COLO668 (cell line): ENCODE data around the gene TBC1D14.

Source experiments
- DNase-seq: peaks from one replicate; lab custom pipeline; 2025; ENCODE audit not compliant: unreplicated experiment; lab: John Stamatoyannopoulos, UW

Gene TBC1D14

DNA sequence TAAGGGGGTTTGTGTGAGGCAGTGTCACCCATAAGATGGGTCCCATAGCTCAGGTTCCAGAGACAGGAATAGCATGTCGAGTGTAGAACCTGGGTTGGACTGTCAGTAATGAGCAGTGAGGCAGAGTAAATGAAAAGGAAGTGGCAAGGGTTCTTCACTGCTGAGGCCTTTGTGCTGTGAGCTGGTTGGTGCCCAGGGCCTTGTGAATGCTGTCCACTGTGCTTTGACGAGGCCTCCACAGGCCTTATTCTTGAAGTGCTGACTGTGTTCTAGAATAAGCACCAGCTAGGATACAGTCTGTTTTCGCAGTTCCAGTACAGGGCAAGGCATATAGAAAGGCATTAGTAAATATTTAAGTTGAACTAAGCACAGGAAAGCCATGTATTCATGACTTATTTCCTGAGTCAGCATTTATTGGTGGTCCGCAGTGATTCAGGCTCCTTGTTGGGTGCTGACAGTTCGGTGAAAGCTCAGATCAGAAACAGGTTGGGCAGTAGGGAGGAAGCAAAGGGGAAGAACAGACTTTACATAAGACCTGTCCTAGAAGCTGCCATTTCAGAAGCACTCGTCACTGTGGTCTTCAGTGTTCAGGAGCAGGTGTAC lies 107.9 kb downstream of the TBC1D14 start:
- DNase-seq, result no peak

DNA sequence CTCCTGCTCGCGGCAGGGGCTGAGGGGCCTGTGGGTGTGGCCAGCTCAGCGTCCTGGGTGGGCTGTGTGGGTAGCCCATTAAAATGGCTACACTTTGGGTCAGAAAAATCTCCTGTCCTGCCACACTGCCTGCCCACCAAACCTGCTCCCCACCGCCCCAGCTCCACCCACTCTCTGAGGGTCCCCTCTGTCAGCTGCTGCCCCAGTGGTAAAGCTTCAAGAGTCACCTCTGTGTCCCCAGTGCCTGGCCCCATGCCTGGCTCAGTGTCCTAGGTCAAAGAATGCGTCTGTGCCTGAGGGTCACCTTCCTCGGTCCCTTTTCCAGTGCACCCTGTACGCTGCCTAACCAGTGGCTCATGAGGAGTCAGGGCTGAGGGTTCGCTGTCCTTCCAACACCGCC lies 108.7 kb downstream of the TBC1D14 start:
- no peak for DNase-seq

DNA sequence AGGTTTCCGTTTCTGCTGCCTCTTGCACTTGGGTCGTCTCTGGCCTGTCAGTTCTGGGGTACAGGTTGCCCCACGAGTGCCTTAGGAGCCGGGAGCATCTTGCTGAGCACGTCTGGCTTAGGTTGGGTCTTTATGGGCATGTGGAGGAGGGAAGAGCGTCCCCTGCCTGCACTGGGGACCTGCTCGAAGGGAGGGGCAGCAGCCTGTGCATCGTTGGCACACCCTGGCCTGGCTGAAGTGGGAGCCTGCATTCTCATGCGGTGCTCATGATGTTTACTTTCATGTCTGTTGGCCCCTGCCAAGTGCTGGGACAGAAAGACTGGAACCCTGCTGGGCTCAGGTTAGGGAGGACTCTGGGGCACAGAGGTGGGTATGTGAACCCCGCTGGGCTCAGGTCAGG lies 109.7 kb downstream of the TBC1D14 start:
- no peak for DNase-seq

DNA sequence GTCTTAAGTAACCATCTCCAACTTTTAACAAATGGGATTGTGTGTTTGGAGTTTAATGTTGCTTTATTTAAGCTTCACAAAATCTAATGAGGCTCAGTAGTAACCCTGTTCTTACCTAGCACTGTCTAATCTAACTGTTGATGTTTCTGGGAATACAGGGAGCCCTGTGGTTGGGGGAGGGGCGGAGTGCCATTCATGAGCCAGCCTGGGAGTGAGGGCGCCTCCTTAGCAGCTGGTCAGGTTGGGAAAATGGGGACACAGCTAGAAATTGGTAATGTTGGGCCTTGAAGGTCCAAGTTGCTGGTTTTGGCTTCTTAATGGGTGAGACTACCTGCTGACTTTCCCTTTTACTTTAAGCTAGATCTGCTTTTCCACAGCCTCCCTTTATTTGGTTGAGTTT lies 110.7 kb downstream of the TBC1D14 start:
- DNase-seq, result no peak

DNA sequence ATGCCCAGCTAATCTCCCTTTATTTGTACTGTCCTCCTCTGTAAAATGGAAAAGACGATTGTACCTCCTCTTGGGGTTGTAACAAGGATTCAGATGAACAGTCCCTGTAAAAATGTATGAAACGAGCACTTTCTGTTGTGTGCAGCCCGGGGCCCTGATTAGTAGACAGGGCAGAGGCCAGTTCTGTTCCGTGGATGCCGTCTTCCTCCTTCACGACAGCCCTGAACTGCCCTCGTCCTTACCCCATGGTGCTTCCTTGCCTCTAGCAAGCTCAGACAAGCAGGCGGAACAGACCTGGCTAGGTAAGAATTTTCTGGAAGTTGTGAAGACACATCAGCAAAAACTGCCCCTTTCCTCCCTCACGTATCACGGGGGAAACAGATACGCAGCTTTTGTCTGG lies 111.2 kb downstream of the TBC1D14 start:
- DNase-seq, result no peak

DNA sequence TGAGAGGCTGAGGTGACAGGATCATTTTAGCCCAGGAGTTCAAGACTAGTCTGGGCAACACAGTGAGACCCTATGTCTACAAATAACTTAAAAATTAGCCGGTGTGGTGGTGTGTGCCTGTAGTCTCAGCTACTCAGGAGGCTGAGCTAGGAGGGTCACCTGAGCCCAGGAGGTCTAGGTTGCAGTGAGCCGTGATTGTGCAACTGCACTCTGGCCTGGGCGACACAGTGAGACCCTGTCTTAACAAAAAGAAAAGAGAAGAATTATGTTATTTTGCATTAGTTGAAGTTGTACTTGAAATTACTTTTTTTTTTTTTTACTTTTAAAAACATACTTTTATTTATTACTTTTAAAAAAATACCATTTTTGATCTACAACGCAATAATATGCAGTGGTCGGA lies 111.7 kb downstream of the TBC1D14 start:
- no peak for DNase-seq

DNA sequence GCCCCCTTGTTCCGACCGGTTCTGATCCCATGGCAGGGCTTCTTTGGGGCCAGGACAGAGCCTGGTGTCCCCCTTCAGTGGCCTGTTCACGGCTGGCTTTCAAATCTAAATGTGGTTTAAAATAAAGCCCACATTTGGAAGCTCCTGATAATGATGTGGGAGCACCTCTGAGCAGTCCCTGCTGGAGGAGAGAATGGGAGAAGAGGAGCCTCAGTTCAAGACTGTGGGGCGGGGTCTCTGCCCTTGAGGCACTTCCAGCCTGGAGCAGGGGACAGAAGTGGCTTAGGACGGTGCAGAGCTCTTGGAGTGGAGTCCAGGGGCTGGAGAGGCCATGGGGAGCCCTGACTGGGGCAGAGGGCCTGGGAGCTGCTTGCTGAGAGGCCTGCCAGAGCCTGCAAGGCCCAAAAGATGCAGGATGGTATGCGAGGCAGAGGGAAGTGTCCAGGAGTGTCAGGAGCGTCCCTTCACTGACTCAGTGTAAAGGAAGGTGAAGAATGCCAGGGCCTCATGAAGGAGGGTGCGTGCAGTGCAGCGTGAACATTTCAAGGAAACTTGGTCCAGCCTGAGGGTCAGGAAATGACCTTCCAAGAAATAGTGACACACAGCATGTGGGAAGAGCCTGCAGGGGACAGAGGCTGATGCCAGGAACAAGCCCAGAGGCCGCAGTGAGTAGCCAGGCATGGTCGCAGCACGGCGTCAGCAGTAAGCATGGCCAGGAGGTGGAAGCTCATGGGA lies 112.5 kb downstream of the TBC1D14 start:
- DNase-seq, result no peak

DNA sequence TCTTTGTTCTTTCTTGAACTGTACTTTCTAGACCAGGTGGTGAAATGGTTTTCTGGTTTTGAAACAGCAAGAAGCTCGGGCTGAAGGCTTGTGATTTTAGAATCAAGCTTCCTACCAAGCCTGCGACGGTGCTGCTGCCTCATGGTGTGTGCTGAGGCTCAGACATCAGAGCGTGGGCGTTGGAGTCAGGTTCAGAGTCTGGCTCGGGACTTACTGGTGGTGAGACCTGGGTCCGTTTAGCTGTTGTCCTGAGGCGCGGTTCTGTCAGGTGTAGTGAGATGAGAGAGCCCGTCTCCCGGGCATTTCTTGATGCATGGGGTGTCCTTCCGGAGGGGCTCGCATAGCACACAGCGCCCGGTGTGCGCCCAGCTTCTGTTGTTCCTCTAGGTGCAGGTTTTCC lies 113.9 kb downstream of the TBC1D14 start:
- DNase-seq, result no peak

DNA sequence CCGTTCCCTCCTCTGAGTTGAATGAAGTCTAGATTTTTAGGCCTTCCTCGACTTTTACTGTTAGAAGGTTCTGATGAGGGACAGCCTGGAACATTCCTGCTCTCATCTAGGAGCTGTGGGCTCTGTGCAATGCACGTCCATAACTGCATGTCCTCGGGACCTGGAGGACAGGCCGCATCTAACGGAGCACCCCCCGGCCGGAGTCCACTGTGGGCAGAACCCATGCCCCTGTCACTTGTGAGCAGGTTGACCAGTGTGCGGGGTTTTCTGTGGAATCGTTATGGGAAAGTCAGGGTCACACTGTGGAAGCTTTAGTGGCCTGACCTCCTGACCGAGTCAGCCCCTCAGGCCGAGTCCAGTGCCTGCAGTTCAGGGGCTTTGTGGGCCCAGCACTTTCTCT lies 114.3 kb downstream of the TBC1D14 start:
- DNase-seq, result no peak

DNA sequence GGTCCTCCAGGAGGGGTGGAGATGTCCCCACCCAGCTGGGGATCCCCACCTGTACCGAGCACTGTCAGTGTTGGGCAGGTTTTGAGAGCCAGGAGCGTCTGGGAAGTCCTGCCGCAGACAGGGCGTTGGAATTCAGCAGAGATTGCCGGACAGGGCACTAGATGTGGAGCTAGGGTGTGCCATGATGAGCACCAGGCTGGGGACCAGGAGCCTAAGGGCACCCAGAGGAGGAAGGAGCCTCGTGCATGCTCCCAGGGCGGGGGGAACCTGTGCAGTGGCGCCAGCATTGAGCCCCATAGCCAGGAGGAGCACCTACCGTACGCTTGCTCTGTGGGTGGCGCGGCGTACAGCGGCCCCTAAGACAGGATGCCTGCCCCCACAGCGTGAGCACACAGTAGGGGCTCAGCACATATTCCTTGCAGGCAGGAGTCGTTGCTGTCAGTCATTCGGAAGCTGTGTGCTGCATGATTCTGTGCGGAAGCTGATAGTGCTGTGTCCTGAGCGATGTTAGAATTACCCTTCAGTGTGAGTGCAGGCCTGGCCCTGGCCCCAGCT lies 114.8 kb downstream of the TBC1D14 start:
- no peak for DNase-seq

DNA sequence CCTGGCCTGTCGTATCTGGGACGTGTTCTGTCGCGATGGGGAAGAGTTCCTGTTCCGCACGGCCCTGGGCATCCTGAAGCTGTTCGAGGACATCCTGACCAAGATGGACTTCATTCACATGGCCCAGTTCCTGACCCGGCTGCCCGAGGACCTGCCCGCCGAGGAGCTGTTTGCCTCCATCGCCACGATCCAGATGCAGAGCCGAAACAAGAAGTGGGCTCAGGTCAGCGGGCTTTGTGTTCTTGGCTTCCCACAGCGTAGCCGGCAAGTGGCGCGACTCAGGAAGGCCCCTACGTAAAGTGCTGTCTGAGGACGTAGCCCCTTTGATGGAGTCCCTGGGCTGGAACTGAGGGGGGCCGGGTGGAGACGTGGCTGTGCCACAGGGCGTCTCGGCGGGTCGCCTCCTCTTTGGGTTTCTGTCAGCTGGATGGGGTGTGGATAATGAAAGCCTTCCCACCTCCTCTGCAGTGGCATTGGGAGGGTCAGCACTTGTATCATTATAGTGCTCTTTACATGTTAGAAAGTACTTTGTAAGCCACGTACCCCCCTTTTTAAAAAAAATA lies 115.5 kb downstream of the TBC1D14 start:
- DNase-seq, result no peak

DNA sequence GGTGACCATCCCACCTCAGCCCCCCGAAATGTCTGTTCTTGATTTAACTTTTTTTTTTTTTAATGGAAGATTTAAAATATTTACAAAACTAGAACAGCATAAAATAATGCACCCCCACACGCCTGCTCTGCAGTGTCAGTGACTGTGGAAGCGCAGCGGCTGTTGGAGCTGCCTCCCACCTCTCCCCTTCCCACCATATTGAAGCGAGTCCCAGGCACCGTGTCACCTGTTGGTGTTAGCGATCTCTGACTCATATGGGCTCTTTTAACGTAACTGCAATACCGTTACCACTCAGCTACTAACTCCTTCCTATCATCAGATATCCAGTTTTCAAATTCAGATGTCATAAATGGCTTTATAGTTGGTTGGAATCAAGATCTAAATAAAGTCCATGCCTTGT lies 116.5 kb downstream of the TBC1D14 start:
- DNase-seq, result no peak

DNA sequence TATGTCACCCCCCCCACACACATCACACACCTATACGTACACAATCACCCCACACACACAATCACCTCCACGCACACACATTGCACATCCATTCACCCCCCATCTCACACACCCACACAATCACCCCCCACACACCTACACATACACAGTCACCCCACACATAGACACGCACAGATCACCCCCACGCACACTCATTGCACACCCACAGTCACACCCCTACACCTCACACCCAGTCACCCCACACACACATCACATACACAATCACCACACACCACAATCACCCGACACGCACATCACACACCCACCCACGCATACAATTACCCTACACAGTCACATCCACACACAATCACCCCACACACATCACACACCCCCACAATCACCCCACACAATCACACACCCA lies 117.7 kb downstream of the TBC1D14 start:
- DNase-seq, result no peak

DNA sequence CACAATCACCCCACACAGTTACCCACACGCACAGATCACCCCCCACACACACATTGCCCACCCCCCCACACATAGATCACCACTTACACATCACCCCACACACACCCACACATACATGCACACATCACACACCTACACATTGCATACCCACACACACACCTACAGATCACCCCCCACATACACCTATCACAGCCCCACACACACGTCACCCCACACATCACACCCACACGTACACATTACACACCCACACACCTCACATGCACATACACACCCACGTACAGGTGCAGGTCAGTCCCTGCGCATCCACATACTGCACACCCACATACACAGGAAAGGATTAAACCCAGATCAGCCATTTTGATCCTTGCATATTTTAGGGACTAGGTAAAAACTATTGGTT lies 118.3 kb downstream of the TBC1D14 start:
- DNase-seq, result no peak

DNA sequence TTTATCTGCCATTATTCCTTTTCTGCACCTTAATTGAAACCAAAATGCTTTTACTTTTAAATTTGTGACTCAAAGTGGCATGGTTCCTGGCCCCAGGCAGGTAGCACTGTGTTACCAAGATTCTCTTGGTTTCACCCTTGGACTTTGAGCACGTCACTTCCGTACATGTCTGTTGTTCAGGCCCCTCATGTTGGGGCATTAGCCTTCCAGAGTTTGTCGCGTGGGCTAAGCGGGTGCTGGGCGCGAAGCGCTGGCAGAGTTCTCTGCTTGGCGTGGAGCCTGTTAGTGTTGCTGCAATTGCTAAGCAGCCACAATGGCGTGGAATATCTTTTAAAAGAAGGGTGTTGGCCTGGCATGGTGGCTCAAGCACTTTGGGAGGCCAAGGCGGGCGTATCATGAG lies 119.6 kb downstream of the TBC1D14 start:
- DNase-seq, result no peak

DNA sequence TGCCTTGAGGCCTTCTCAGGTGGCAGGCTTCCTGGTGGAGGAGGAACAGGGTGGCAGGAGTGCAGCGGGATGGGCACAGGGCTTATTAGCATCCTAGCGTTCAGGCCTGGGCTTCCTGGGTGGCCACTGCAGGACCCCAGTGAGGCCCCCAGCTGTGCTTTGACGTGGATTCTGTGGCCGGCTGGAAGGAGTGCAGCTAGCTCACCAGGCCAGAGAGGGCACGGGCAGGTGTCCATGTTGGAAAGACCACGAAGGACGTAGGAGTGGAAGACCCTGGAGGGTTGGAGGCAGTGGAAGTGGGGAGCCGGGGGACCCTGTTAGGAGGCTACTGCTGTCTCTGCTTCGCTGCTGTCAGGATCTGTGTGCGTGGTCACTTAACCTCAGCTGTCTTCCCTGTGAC lies 120.3 kb downstream of the TBC1D14 start:
- no peak for DNase-seq

DNA sequence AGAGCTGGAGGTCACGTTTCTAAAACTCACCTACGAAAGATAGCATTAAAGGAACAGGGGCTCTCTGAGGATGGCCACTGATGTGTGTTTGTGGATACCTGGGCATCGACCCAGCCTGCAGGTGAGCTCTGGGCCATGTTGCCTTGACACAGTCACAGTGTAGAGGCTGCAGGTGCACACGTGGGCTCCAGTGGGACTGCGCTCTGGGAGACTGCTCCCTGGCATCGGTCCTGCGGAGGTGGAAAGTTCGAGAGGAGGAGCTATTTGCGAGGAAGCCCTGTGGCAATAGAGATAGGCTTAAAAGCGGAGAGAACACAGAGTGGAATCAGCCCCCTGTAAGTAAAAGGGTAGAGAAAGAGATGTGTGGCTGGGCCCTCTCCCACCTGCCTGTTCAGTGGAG lies 121.2 kb downstream of the TBC1D14 start:
- no peak for DNase-seq

DNA sequence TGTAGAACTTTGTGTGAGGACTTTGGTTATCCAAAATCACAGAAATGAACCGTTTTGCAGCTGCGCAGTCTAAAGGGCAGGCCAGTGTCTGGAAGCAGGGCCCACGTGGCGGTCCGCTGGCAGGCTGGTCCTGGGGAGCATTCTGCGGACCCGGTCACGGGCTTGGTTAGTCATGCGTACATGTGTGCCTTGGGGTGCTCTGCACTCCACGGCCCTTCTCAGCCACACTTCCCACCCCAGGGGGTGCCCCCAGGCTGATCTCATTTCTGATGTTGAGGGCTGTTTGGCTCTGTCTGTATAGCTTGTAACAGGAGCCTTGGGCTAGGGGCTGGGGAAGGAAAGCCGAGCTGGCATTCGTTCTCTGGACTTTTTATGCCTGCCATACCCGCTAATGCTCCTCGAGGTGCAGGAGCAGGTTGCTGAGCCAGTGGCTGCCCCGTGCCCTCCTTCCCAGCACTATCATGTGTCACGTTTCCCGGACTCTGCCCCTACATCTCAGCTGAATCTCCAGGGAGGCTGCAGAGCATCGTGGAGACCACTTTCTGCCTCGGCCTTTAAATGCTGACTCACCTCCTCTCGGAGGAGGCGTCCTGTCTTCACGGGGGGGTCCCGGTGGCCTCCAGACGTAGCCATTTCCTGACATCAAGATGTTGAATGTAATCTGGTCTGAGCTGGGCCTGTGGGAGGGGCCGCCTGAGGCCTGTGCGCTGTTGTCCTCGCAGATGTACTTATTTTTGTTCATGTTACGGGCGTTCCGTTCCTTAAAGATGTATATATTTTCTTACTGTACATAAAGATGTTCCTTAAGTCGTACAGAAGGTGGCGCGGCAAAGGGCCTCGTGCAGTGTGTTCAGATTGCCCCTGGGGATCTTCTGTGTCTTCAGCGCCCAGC lies 122.2 kb downstream of the TBC1D14 start:
- DNase-seq, result no peak

DNA sequence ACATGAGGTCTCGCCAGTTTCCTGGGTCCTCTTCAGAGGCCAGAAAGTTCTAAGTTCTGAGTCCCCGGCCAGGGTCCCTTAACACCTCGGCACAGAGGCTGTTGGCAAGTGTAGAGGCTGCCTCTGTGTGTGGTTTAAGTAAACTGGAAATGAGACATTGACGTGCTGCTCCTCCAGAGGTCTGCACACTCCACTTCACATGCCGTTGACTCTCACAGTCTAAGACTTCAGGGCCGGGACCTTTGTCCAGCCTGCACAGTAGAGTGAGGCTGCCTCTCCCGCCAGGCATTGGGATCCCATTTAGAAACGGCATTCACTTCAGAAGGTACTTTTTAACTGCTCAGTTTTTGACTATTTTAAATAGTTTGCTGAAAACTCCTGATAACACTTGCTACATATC lies 123.0 kb downstream of the TBC1D14 start:
- no peak for DNase-seq

DNA sequence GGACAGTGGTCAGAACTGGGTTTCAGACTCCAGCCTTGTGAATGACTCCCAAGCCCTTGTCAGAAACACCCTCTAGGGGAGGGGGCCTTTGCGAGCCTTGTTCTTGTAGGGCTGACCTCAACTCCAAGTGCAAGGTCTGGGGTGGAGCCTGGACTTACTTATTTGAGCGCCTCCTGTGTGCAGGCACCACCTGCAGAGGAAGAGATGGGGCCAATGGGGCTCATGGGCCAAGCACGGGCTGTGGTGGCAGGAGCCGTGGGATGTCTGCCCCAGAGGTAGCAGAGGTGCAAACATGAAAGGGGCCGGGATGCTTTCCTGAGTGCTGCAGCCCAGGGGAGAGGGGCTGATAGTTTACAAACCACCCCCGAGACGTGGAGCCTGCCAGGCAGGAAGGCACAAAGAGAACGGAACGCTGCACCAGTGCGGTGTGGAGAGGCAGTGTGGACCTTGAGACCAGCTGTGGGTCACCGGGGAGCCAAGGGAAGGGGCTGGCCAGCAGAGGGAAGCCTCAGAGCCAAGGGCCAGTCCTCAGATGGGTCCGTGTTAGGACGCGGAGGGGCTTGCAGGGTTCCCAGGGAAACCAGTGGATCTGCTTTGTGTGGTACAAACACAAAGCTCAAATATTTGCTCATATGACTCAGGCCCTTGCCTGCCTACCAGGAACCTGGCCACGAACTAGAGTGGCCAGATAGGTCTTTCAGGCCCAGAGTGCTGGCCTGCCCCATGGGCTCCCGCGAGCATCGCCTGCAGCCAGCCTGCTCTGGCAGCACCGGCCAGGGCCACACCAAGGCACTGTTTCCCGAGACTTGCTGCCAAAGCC lies 124.8 kb downstream of the TBC1D14 start:
- peak; percentile 78 for DNase-seq

DNA sequence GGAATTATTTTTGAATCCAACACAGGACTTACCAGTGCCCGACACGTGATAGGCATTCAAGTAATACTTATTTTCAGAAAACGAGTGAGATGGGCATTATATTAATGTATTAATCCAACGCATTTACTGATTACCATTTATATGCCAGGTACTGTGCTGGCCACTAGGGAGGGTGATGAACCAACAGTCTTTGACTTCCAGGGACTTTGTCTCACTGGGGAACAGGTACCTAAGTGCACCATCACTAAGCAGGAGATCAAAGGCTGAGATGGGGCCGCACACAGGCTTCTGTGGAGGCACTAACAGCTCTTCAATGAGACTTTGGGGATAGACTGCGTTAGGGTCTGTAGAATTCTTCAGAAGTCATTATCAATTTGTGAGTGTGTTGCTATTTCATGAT lies 127.8 kb downstream of the TBC1D14 start:
- DNase-seq, result no peak
